NOMO-1 treated with DMSO at 0.1 percent for 48 hours (cell line): ENCODE measurements around the gene FADS3.

ENCODE experiments used
- DNase-seq: peaks from one replicate; lab custom pipeline; 2025; ENCODE audit not compliant: unreplicated experiment; lab: John Stamatoyannopoulos, UW

The FADS3 gene

GRCh38 chr11:61881397-61881796 is 9.9 kb downstream of the FADS3 start:
- no peak for DNase-seq

DNA sequence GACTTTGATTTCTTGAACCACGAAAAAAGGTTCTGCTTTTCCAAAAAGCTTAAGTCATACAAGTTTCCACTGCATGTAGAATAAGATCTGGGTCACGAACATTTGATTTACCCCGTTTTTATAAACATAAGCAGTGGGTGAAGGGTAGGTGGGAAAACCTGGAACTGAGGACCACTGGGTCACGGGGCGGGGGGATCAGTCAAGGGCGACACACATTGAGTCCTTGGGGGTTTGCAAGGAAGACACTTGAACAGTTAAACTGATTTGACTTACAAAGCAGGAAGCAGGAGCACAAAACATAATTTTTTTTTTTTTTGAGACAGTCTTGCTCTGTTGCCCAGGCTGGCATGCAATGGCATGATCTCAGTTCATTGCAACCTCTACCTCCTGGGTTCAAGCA is 10.9 kb downstream of the FADS3 start:
- DNase-seq: no peak

DNA sequence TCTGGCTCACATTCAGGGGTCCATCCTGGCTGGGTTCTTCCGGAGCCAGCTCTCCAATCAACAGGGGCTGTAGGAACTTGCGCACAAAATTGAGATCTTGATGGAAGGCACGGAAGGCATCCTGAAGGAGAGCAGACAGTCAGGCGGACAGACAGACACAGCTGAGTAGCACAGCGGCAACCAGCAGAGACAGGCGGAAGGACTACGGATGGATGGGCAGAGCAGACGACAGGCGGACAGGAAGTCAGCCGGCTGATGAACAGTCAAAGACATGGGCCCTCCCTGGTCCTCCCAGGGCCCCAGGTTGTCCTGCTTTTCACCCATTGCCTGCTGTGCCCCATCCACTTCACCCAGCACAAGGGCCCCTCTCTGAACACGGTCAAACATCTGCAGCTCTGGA is 11.3 kb downstream of the FADS3 start:
- DNase-seq: no peak

DNA sequence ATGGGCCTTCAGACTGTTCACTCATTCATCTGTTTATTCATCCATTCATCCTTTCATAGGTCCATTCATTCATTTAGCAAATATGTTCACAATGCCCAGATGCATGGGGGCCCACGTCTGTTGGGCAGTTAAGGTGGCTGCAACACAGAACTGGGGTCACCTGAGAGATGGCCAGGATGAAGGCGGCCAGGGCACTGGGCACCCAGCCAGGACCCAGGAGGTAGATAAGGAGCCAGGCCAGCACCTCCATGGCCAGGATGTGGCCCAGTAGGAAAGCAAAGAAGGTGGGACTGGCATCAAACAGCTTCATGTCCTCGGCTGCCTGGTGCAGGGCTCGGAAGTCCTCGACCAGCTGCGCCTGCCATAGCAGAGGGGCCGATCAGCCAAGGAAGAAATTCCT is 12.2 kb downstream of the FADS3 start:
- no peak for DNase-seq

GRCh38 chr11:61875698-61876097 is 15.6 kb downstream of the FADS3 start:
- DNase-seq: no peak

- no peak for DNase-seq
Measured at GRCh38 chr11:61874853-61875252, 16.5 kb downstream of the FADS3 start.

GRCh38 chr11:61874377-61874809 is 17.0 kb downstream of the FADS3 start:
- no peak for DNase-seq

GRCh38 chr11:61873588-61874376 is 17.6 kb downstream of the FADS3 start:
- DNase-seq: no peak

DNA sequence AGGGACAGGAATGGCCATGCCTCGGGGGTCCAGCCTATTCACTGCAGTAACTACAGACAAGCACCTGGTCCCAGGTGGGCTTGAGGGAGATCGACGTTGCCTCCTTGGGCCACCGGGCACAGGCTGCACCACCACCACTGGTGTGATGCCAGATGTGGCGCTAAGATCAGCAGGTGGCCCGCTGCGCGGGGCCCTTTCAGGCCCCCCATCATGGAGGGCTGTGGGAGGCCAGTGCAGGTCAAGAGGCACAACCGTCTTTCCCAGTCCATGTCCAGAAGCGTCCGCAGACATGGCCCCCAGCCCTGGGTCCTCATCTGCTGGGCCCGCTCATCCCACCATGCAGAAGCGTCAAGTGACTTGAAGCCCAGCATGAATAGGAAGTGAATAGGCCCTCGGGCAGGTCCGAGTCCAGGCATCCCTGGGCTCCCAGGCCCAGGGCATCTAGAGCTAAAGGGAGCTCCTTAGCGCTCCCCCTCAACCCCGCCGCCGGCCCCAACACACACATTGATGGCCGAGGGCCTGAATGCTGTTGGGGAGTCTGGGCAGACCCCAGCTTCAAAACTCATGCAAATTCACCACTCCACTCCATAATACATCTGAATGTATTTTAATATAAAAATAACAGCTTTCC is 18.3 kb downstream of the FADS3 start:
- DNase-seq: no peak

- peak; percentile 41 for DNase-seq
Measured at GRCh38 chr11:61871158-61871597, 20.2 kb downstream of the FADS3 start.

DNA sequence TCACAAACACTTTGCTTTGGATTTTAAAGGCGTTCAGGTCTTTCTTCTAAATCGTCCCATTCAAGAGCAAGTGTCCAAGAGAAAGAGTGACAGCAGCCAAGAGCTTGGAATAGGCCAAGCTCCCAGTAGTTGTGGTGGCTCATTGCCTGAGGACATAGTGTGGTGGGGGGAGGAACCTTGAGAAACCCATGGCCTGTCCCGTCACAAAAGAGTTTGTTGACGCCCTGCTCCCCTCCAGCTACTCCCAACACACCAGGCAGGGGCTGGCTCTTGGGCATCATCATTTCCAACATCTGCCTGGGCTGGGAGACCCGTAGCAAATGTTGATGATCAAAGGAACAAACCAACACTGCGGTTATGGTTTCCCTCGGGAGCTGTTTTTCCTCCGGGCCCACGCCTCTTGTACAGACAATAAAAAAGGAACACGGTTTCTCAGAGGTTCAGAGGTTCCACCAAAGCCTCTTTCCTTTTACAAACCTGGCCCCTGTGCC is 20.8 kb downstream of the FADS3 start:
- DNase-seq: no peak

- no peak for DNase-seq
Measured at GRCh38 chr11:61869708-61870451, 21.5 kb downstream of the FADS3 start.

GRCh38 chr11:61869429-61869707 is 22.0 kb downstream of the FADS3 start:
- DNase-seq: no peak

GRCh38 chr11:61868571-61869428 is 22.5 kb downstream of the FADS3 start:
- DNase-seq: no peak

- DNase-seq: no peak
Measured at GRCh38 chr11:61866958-61867343, 24.4 kb downstream of the FADS3 start.

- DNase-seq: no peak
Measured at GRCh38 chr11:61866231-61866957, 25.0 kb downstream of the FADS3 start.

DNA sequence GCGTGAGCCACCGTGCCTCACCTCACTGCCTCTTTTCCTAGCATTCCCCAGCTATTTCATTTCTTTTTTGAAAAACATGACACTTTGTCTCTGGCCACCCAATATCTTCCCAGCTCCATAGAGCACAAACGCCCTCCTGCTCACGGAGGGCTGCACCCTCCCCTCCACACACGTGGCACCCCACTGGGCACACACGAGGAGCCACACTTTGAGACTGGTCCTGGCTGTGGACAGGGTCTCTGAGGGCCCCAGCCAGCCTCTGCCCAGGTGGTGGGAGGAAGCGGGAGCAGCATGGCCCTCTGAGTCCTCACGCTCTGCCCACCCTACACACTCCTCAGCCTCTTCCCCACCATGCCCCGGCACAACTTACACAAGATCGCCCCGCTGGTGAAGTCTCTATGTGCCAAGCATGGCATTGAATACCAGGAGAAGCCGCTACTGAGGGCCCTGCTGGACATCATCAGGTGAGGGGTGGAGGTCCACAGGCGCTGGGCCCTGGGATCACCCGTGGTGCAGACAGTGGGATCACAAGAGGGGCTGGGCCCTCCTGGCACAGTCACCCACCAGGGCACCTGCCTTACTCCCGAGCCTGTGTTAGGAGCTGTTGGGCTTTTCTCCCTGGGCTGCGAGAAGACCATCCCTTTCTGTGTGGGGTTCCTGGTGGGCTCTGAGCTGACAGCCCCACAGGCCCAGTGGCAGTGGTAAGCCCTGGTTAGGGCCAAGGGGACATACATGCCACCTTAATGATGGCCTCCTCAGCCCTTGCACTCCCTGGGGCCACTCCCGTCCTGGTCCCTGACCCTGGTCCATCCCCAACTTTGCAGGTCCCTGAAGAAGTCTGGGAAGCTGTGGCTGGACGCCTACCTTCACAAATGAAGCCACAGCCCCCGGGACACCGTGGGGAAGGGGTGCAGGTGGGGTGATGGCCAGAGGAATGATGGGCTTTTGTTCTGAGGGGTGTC is 26.2 kb downstream of the FADS3 start:
- DNase-seq: no peak

DNA sequence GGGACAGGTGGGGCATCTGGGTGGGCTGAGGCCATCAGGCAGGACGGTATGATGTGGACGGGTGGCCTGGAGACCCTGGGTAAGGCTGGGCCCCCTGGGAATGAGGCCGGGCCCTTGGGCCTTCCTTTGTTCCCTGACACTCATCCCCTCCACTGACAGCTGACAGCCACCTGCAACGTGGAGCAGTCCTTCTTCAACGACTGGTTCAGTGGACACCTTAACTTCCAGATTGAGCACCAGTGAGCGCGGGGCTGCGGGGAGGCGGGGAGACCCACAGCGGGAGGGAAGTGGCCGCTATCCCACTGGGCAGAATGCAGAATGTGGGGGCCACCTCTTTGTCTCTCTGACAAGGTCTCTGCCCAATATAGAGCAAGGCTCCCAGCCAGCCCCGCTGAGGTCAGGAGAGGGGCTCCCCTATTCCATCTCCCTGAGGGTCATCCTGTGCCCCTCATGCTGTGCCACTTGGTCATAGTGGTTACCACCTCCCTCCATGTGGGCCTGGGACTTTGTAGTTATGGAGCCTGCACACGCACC is 27.7 kb downstream of the FADS3 start:
- no peak for DNase-seq
